ENCODE results near the gene BRD7.

- TF ChIP-seq POLR2A (IDR thresholded peaks at IDR 0.05), result no peak
- no peak for TF ChIP-seq CTCF (IDR thresholded peaks at IDR 0.05)
Measured at GRCh38 chr16:50305441-50306061, 63.2 kb downstream of the BRD7 start.

Measured in Peyer's patch (tissue), 4 donors.